ENCODE data around the gene PLRG1. TPM values are rescaled to one million over a fixed set of nuclear protein-coding genes. Genes with fewer than 3 reads are reported as not detected.

The PLRG1 gene
- total RNA-seq, 4 donors from 2014 or later = 36.0 to 59.5 (median 44.8) TPM

GRCh38 chr4:154507156-154507555, 43.0 kb downstream of the PLRG1 start:
- Histone ChIP-seq H3K9me3 (no peaks in the 10 kb centered on the region), H3K27ac (peak overlapping the region; percentile 2), H3K36me3 (no peaks in the 10 kb centered on the region), H3K4me1 (peaks cover 12% of the 10 kb centered on the region), H3K4me3 (no peak overlapping the region), H3K27me3 (peaks cover 3% of the 10 kb centered on the region)
- no peak for TF ChIP-seq POLR2AphosphoS5 (IDR thresholded peaks at IDR 0.05)
- TF ChIP-seq POLR2A (IDR thresholded peaks at IDR 0.05) = no peak
- TF ChIP-seq, protein P1, sequence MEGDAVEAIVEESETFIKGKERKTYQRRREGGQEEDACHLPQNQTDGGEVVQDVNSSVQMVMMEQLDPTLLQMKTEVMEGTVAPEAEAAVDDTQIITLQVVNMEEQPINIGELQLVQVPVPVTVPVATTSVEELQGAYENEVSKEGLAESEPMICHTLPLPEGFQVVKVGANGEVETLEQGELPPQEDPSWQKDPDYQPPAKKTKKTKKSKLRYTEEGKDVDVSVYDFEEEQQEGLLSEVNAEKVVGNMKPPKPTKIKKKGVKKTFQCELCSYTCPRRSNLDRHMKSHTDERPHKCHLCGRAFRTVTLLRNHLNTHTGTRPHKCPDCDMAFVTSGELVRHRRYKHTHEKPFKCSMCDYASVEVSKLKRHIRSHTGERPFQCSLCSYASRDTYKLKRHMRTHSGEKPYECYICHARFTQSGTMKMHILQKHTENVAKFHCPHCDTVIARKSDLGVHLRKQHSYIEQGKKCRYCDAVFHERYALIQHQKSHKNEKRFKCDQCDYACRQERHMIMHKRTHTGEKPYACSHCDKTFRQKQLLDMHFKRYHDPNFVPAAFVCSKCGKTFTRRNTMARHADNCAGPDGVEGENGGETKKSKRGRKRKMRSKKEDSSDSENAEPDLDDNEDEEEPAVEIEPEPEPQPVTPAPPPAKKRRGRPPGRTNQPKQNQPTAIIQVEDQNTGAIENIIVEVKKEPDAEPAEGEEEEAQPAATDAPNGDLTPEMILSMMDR (IDR thresholded peaks at IDR 0.05) = no peak
- TF ChIP-seq EP300 (IDR thresholded peaks at IDR 0.05) = no peak
- no peak for DNase-seq (ENCODE audit: low spot score in 2 of 2)
- WGBS = 56% methylated on average over 3 of the region's 3 CpGs

DNA sequence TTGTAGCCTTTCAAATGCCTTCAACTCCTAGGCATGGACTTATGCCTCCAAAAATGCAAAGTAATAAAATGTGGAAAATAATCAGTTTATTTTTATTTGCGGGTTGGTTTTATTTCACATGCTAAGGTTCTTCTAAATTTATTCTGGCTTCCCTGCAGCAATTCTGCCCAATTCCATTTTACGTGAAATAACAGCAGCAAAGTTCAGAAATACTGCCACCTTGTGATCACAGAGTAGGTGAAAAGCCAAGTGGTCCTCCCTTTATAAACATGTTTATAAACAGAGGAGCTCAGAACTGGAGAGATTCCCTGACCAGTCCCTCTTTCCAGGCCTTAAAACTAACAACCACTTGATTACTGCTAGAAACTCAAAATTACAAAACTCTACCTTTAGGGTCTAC, 43.9 kb downstream of the PLRG1 start:
- H3K36me3 ChIP-seq = no peaks in the 10 kb centered on the region
- DNase-seq (ENCODE audit: low spot score in 2 of 2) = no peak
- TF ChIP-seq EP300 (IDR thresholded peaks at IDR 0.05) = no peak
- TF ChIP-seq, protein P1 (IDR thresholded peaks at IDR 0.05) = peak; percentile 15 to 26
- H3K4me1 ChIP-seq = peaks cover 12% of the 10 kb centered on the region
- no peak overlapping the region for H3K27ac ChIP-seq
- no peaks in the 10 kb centered on the region for H3K9me3 ChIP-seq
- no peak overlapping the region for H3K4me3 ChIP-seq
- H3K27me3 ChIP-seq = peaks cover 3% of the 10 kb centered on the region
- WGBS = 12% methylated on average over 2 of the region's 2 CpGs

DNA sequence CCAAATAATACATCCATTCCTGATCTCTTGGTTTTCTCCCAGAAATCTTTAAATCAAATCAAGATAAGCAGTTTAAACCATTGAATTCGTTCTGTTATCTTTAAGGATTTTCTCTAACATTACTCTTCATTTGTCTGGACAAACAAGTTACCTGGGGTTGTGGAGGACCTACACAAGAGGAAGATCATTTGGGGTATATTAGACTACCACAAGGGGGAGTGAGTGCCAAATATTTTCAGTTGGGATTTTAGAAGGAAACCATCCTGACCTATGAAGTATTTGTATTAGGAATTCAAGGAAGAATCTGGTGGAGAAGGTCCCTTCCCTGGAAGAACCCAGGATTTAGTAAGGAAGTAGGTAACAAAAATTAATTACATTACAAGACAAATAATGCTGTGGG, 46.6 kb downstream of the PLRG1 start:
- 37% methylated on average over 1 of the region's 1 CpG for WGBS
- H3K4me1 ChIP-seq = peaks cover 12% of the 10 kb centered on the region
- no peaks in the 10 kb centered on the region for H3K36me3 ChIP-seq
- TF ChIP-seq, protein P1 (IDR thresholded peaks at IDR 0.05) = peak in 1 of 2 donors; percentile 21
- TF ChIP-seq EP300 (IDR thresholded peaks at IDR 0.05) (no peak), POLR2A (IDR thresholded peaks at IDR 0.05) (no peak)
- H3K27ac ChIP-seq = no peak overlapping the region
- no peak overlapping the region for H3K4me3 ChIP-seq
- no peak for DNase-seq (ENCODE audit: low spot score in 2 of 2)
- H3K9me3 ChIP-seq = no peaks in the 10 kb centered on the region
- H3K27me3 ChIP-seq = peaks cover 5% of the 10 kb centered on the region

DNA sequence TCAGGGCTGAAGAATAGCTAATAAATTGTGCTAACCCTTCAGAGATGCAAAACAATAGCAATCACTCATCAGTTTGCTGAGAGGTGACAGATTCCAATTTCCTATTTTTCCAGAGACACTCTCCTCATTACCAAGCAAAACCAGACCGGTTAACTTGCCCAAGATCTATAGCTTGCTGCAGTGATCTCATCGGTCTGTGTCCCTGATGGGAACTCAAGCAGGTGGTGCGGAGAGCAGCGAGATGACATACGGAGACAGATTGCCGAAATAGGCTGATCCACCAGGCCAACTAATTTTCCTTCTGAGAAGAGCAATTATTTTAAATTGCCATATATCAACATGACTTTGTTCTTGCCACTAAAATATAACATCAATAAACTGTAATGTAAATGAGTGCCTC, 48.1 kb downstream of the PLRG1 start:
- TF ChIP-seq, protein P1 (IDR thresholded peaks at IDR 0.05) = no peak
- no peak for TF ChIP-seq EP300 (IDR thresholded peaks at IDR 0.05)
- TF ChIP-seq POLR2AphosphoS5 (IDR thresholded peaks at IDR 0.05) = no peak
- TF ChIP-seq POLR2A (IDR thresholded peaks at IDR 0.05) = no peak
- H3K4me1 ChIP-seq = peaks cover 12% of the 10 kb centered on the region
- 84% methylated on average over 6 of the region's 6 CpGs for WGBS
- H3K27ac ChIP-seq = no peak overlapping the region
- no peak overlapping the region for H3K4me3 ChIP-seq
- peaks cover 7% of the 10 kb centered on the region for H3K27me3 ChIP-seq
- no peak for DNase-seq (ENCODE audit: low spot score in 2 of 2)
- no peaks in the 10 kb centered on the region for H3K36me3 ChIP-seq
- H3K9me3 ChIP-seq = no peaks in the 10 kb centered on the region

- WGBS = 52% methylated on average over 5 of the region's 5 CpGs
- Histone ChIP-seq H3K27me3 (peaks cover 20% of the 10 kb centered on the region), H3K4me3 (no peak overlapping the region), H3K9me3 (no peaks in the 10 kb centered on the region), H3K36me3 (no peaks in the 10 kb centered on the region), H3K4me1 (no peaks in the 10 kb centered on the region), H3K27ac (no peak overlapping the region)
- no peak for DNase-seq (ENCODE audit: low spot score in 2 of 2)
- TF ChIP-seq, protein P1 (IDR thresholded peaks at IDR 0.05) = no peak
- no peak for TF ChIP-seq EP300 (IDR thresholded peaks at IDR 0.05)
- no peak for TF ChIP-seq POLR2AphosphoS5 (IDR thresholded peaks at IDR 0.05)
- no peak for TF ChIP-seq POLR2A (IDR thresholded peaks at IDR 0.05)
These were observed 52.3 kb downstream of the PLRG1 start for GRCh38 chr4:154497889-154498288.
